GM19240 (cell line): ENCODE results near the gene SGSH.
"Not testable (repeated sequence)": the region's sequence is repeated elsewhere in the genome, so short reads cannot be mapped to it uniquely, and the experiment has no call there.

Experiments
- DNase-seq: peaks from one replicate; pipeline ENCODE4 v3.0.0; 2011; ENCODE audit warnings: low spot score; ENCODE audit not compliant: insufficient read length

The SGSH gene

DNA sequence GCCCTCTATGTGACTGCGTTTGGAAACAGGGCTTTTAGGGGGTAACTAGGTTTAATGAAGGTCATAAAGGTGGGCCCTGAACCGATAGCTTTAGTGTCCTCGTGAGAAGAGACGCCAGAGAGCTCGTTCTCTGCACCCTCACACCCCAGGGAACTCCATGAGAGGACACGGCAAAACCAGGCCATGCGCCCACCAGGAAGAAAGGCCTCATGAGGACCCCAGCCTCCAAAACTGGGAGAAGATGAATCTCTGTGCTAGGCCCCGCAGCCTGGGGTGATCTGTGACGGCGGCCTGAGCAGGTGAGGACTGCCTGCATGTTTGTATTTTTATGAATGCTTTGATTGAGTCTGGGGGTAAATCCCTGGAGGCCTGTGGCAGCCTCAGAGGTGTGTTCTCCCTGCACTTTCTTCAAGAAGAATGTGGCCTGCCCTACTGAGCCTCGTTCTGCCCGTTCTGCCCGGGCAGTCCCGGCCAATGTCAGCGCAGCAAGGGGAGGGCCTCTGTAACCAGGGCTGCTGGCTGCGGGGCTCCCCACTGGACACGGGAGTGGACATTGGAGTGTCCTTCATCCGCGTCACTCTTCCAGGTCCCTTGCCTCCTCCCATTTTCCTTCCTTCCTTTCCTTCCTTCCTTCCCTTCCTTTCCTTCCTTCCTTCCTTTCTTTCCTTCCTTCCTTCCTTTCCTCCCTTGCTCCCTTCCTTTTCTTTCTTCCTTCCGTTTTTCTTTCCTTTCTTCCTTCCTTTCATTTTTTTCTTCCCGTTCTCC lies 33.7 kb upstream of the SGSH start:
- DNase-seq = no peak

DNA sequence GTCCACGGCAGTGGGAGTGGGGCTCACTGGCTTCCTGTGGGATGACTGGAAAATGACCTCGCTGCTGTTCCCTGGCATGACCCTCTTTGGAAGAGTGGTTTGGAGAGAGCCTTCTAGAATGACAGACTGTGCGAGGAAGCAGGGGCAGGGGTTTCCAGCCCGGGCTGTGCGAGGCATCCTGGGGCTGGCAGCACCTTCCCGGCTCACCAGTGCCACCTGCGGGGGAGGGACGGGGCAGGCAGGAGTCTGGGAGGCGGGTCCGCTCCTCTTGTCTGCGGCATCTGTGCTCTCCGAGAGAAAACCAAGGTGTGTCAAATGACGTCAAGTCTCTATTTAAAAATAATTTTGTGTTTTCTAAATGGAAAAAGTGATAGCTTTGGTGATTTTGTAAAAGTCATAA lies 32.7 kb upstream of the SGSH start:
- peak; percentile 89 for DNase-seq

DNA sequence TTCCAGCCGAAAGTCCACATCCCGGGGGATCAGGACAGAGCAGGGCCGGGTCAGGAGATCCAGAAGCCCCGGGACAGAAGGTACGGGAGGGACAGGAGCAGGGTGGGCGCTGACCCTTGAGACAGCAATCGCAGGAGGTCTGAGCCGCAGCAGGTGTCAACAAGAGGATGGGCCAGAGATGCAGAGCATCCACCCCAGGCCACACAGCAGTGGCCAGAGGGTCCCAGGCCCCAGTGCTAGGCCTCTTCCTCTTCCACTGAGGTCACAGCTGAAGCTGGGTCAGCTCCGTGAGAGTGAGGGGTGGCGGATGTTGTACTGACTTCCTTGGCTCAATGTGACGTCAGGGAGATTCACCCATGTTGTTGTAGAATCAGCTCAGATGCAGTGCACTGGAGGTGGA lies 31.8 kb upstream of the SGSH start:
- DNase-seq = no peak

GRCh38 chr17:80248894-80249710 lies 29.0 kb upstream of the SGSH start:
- no peak for DNase-seq

GRCh38 chr17:80248001-80248893 lies 28.1 kb upstream of the SGSH start:
- no peak for DNase-seq

- no peak for DNase-seq
These were observed 27.4 kb upstream of the SGSH start for GRCh38 chr17:80247561-80247960.

GRCh38 chr17:80246726-80247125 lies 26.6 kb upstream of the SGSH start:
- DNase-seq = no peak

- no peak for DNase-seq
These were observed 26.1 kb upstream of the SGSH start for GRCh38 chr17:80246266-80246681.

GRCh38 chr17:80245566-80246265 lies 25.6 kb upstream of the SGSH start:
- no peak for DNase-seq

DNA sequence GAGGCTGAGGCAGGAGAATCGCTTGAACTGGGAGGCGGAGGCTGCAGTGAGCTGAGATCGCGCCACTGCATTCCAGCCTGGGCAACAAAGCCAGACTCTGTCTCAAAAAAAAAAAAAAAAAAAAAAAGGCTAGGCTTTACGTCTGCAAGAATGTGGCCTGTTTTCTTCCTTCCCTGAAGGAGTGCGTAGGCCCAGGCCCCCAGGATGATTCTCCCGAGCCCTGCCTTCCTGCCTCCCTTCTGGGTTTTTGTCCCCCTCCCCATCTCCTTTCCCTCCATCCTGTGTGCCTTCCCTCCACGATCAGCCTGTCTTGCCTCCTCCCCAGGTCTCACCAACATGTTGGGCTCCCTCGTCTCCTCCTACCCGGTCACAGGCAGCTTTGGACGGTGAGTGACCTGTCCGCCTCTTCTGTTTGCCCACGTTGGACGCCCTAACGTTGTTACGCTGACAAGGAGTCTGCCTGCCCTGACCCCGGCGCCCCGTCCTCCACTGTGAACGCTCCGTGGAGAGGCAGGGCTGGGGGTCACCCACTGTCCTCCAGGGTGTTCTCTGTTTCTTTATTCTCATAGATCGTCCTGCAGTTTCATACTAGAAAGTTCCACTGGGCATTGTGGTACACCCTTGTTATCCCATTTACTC lies 24.9 kb upstream of the SGSH start:
- no peak for DNase-seq

GRCh38 chr17:80244448-80244847 lies 24.3 kb upstream of the SGSH start:
- DNase-seq = not testable (repeated sequence)

- DNase-seq = no peak
These were observed 23.6 kb upstream of the SGSH start for GRCh38 chr17:80243526-80244433.

DNA sequence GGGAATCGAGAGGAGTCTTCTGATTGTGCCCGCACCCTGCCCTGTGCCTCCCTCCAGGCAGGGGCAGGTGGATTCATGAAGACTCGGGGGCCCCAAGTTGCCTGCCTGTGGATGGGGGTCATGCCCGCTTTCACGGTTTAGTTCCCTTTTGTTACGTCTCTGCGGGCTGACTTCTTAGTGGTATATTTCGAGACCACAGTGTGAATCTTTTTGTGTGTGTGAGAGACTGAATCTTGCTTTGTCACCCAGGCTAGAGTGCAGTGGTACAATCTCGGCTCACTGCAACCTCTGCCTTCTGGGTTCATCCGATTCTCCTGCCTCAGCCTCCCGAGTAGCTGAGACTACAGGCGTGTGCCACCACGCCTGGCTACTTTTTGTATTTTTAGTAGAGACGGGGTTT lies 22.4 kb upstream of the SGSH start:
- no peak for DNase-seq

DNA sequence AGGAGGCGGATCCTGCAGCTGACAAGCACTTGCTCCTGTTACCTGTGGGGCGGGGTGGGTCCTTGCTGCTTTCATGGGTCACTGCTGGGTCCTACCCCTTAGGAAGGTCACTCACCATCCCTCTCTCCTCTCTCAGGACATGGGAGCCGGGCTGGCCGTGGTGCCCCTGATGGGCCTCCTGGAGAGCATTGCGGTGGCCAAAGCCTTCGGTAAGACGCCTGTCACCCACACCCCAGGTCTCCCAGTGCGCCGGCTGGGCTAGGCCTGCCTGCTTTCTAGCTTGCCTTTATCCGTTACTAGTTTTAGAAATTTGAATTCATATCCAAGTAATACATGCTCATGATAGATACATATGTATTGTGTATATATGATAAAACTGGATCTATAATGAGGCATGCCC lies 17.3 kb upstream of the SGSH start:
- DNase-seq = no peak

- DNase-seq = no peak
These were observed 16.8 kb upstream of the SGSH start for GRCh38 chr17:80236911-80237310.

- no peak for DNase-seq
These were observed 13.1 kb upstream of the SGSH start for GRCh38 chr17:80233202-80233601.

DNA sequence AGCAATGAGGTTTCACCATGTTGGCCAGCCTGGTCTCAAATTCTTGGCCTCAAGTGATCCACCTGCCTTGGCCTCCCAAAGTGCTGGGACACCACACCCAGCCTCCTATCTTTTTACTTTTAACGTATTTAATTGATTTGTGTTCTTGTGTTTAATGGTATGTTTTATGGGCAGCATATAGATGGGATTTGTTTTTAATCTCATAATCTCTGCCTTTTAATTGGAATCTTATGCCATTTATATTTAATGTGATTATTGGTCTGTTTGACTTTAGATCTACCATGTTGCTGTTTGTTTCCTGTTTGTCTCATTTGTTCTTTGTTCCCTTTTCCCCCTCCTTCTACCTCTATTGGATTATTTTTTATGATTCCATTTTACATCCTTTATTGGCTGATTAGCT lies 12.3 kb upstream of the SGSH start:
- DNase-seq = no peak

GRCh38 chr17:80229011-80229410 lies 8.9 kb upstream of the SGSH start:
- no peak for DNase-seq

- no peak for DNase-seq
These were observed 8.3 kb upstream of the SGSH start for GRCh38 chr17:80228477-80228876.

- no peak for DNase-seq
These were observed 7.5 kb upstream of the SGSH start for GRCh38 chr17:80227666-80228065.
